Ovary (tissue), 3 donors: ENCODE data around the gene NANP.

Source experiments
- EP300 ChIP-seq: sonication (generic); formaldehyde crosslinking; IDR thresholded peaks from one replicate; pipeline ENCODE4 v1.6.1; 2017; ENCODE audit warnings: antibody characterized with exemption
- POLR2A ChIP-seq: fragments of 450-650 bp; IDR thresholded peaks from one replicate; pipeline ENCODE4 v1.6.1; 2017; ENCODE audit warnings: antibody characterized with exemption, mild to moderate bottlenecking, moderate library complexity
- TF ChIP-seq, protein P1 (sequence below), 3 donors: fragments of 450-650 bp in 2 of 3; fragments of 200-600 bp in 1 of 3; IDR thresholded peaks; one replicate each; pipeline versions ENCODE4 v1.5.1 to v1.8.0; 2016 to 2022; ENCODE audit warnings: antibody characterized with exemption in 3 of 3, mild to moderate bottlenecking in 1 of 3
- donor health status: DM: no; HTN: no; CAD: no.

DNA sequence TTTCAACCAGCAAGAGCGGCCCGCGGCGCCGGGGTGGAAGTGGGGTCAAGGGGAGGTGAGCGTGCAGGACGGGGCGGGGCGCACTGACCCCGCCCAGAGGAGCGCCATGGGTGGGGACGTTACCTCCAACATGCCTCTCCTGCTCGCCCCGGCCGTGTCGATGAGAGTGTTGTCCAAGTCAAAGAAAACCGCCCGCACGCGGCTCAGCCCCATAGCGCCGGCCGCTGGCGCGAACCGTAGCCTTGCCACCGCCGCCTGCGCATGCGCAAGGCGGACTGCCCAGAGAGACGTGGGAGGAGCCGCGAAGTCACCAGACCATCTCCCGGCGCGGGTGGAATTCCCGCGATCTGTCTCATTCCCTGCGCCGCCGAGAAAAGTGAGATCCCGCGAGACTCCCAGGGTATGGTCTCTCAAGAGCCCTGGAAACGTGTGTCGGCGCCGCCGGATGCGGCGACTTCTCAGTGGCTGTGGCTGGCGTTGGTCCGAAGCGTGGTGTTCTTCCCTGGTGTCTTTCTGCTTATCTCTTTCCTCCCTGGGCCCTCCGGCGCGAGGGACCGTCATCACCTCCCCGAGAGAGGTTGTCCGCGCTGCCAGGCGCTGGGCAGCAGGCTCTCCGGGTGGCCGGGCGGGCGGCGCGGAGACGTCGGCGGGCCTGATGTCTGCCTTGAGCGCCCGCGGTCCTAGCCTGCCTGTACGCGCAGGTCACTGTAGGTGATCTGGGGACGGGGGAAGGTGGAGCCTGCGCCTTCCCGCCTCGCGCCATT lies at the start of gene NANP:
- TF ChIP-seq, protein P1, sequence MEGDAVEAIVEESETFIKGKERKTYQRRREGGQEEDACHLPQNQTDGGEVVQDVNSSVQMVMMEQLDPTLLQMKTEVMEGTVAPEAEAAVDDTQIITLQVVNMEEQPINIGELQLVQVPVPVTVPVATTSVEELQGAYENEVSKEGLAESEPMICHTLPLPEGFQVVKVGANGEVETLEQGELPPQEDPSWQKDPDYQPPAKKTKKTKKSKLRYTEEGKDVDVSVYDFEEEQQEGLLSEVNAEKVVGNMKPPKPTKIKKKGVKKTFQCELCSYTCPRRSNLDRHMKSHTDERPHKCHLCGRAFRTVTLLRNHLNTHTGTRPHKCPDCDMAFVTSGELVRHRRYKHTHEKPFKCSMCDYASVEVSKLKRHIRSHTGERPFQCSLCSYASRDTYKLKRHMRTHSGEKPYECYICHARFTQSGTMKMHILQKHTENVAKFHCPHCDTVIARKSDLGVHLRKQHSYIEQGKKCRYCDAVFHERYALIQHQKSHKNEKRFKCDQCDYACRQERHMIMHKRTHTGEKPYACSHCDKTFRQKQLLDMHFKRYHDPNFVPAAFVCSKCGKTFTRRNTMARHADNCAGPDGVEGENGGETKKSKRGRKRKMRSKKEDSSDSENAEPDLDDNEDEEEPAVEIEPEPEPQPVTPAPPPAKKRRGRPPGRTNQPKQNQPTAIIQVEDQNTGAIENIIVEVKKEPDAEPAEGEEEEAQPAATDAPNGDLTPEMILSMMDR (IDR thresholded peaks at IDR 0.05), result peak in 1 of 3 donors; percentile 25
- TF ChIP-seq POLR2A, result peak; percentile 75
- TF ChIP-seq EP300, result no peak
